ENCODE results near the gene FOXN3. TPM values are rescaled to one million over a fixed set of nuclear protein-coding genes. Genes with fewer than 3 reads are reported as not detected.
"Not testable (repeated sequence)": the region's sequence is repeated elsewhere in the genome, so short reads cannot be mapped to it uniquely, and the experiment has no call there.

Gene FOXN3
- total RNA-seq, 4 donors from 2014 or later: 129 to 213 (median 163) TPM

DNA sequence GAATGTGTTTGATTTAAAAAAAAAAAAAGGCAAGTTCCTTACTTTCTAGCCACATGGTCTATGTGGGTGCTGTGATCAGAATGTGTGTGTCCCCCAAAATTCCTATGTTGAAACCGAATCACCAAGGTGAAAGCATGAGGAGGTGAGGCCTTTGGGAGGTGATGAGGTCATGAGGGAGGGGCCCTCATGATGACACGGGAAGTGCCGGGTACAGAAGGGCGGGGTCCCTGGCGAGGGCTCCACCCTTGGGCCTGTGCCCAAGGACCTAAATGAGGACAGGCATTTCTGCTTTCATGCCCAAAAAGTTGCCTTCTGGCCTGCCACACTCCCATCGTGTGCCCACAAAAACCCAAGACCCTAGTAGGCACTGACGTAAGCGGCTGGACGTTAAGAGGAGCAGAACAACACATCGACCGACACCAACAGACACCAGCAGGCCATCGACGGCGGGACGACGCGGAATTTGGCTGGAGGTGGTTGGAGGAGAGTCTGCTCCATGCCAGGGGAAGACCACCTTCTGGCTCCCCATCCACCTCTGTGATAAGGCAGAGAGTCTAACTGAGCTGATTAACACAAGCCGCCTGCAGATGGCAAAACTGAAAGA, 211.8 kb downstream of the FOXN3 start:
- H3K27ac ChIP-seq: no peak overlapping the region
- no peaks in the 10 kb centered on the region for H3K9me3 ChIP-seq
- no peak overlapping the region for H3K4me3 ChIP-seq
- peaks cover 0 to 8% (median 0%) of the 10 kb centered on the region in 3 donors for H3K36me3 ChIP-seq
- TF ChIP-seq, protein P1, sequence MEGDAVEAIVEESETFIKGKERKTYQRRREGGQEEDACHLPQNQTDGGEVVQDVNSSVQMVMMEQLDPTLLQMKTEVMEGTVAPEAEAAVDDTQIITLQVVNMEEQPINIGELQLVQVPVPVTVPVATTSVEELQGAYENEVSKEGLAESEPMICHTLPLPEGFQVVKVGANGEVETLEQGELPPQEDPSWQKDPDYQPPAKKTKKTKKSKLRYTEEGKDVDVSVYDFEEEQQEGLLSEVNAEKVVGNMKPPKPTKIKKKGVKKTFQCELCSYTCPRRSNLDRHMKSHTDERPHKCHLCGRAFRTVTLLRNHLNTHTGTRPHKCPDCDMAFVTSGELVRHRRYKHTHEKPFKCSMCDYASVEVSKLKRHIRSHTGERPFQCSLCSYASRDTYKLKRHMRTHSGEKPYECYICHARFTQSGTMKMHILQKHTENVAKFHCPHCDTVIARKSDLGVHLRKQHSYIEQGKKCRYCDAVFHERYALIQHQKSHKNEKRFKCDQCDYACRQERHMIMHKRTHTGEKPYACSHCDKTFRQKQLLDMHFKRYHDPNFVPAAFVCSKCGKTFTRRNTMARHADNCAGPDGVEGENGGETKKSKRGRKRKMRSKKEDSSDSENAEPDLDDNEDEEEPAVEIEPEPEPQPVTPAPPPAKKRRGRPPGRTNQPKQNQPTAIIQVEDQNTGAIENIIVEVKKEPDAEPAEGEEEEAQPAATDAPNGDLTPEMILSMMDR (IDR thresholded peaks at IDR 0.05): no peak
- TF ChIP-seq POLR2A (IDR thresholded peaks at IDR 0.05): no peak
- H3K27me3 ChIP-seq: no peaks in the 10 kb centered on the region
- peaks cover 0 to 3% (median 0%) of the 10 kb centered on the region in 4 donors for H3K4me1 ChIP-seq
- DNase-seq: no peak

DNA sequence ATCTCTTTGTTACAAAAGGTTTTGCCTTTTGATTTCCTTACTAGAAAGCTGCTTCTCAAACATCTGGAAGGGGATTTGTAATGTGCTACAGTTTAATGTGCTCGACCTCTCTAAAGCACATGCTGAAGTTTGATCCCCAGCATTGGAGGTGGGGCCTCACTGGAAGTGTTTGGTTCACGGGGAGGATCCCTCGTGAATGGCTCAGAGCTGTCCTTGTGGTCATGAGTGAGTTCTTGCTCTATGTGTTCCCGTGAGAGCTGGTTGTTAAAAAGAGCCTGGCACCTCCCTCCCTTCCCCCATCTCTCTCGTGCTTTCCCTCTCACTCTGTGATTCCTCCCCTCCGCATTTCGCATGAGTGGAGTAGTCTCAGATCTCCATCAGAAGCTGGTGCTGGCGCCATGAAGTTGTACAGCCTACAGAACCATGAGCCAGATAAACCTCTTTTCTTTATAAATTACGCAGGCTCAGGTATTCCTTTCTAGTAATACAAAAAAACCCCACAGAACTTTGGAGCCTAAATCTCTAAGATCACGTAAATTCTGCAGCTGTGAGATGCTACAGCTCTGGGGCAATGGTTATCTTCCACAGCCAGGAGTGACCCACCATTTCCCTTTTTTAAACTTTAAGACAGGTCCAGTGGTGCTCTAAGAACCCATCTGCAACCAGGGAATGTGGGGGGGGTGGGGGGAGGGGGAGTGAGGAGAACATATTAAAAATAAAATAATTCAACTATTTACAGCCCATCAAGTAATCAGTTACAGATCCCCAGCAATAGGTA, 214.4 kb downstream of the FOXN3 start:
- Histone ChIP-seq H3K36me3 (peaks cover 0 to 8% (median 0%) of the 10 kb centered on the region in 3 donors), H3K27ac (no peak overlapping the region), H3K4me1 (no peaks in the 10 kb centered on the region), H3K9me3 (no peaks in the 10 kb centered on the region), H3K27me3 (no peaks in the 10 kb centered on the region), H3K4me3 (no peak overlapping the region)
- no peak for DNase-seq
- TF ChIP-seq, protein P1 (IDR thresholded peaks at IDR 0.05): no peak
- TF ChIP-seq POLR2A (IDR thresholded peaks at IDR 0.05): no peak

DNA sequence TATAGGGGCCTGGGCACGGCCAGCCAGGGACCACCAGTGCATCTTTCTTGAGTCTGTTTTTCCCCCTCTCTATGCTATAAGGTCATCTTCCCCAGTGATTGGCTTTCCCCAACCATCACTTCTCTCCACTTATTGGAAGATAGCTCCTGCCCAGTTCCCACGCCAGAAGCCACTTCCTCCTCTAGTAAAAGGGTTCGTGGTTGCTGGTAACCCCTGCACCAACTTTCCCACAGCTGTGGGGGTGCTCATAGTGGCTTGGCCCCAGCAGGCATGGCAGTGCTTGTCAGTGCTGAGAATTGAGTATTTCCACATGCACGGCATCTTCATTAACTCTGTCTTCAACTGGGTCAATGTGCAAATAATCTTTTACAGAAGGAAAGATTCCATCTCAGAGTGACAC, 215.4 kb downstream of the FOXN3 start:
- Histone ChIP-seq H3K4me1 (no peaks in the 10 kb centered on the region), H3K36me3 (peaks cover 0 to 8% (median 0%) of the 10 kb centered on the region in 3 donors), H3K27me3 (no peaks in the 10 kb centered on the region), H3K27ac (no peak overlapping the region), H3K4me3 (no peak overlapping the region), H3K9me3 (no peaks in the 10 kb centered on the region)
- TF ChIP-seq, protein P1 (IDR thresholded peaks at IDR 0.05): no peak
- TF ChIP-seq POLR2A (IDR thresholded peaks at IDR 0.05): no peak
- no peak for DNase-seq

DNA sequence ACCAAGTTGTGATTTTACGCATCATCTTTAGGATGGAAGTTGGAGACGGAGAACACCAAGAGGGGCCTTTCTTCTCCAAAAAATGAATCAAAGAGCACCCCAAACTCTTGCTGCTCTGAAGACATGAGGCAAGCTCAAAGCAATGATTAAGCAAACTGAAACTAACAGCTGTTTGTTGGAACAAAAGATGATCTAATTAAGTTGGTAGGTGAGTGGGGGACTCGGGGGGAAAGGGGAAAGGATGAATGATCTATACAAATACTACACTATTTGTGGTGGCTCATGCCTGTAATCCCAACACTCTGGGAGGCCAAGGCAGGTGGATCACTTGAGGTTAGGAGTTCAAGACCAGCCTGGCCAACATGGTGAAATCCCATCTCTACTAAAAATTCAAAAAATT, 217.7 kb downstream of the FOXN3 start:
- H3K36me3 ChIP-seq, H3K4me1 ChIP-seq, DNase-seq, H3K27me3 ChIP-seq, H3K4me3 ChIP-seq, H3K27ac ChIP-seq, H3K9me3 ChIP-seq: not testable (repeated sequence)

DNA sequence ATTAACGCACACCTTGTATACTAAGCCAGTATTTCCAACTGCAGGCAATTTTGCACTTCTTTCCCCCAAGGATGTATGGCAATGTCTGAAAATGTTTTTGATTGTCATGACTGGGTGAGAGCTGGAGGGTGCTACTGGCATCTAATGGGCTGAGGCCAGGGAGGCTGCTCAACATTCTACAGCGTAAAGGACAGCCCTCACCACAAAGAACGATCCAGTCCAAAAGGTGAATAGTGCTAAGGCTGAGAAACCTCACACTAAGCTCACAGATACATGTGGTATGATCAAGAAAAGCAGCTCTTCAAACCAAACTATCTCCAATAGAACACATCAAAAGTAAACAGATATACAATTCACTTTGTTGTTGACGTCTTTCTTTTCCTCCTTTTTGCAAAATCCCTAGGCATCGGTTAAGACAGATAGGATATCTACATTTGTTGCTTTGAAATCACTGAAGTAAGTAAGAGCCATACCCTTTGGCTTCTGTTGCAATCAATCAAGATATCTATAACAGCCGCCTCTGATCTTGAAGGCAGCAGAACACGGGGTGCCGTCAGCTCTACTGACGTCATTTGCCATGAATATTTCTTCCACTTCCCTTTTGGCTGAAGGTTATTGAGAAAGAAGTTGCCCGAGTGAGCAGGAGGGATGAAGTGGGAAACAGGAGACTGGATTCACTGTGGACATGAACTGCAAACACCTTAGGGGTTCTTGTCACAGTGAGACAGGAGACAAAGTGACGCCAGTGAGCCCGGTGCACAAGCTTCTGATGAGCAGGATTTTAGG, 218.3 kb downstream of the FOXN3 start:
- H3K4me1 ChIP-seq: no peaks in the 10 kb centered on the region
- no peak for DNase-seq
- no peaks in the 10 kb centered on the region for H3K27me3 ChIP-seq
- no peaks in the 10 kb centered on the region for H3K36me3 ChIP-seq
- no peak overlapping the region for H3K4me3 ChIP-seq
- H3K9me3 ChIP-seq: no peaks in the 10 kb centered on the region
- no peak for TF ChIP-seq POLR2A (IDR thresholded peaks at IDR 0.05)
- TF ChIP-seq, protein P1 (IDR thresholded peaks at IDR 0.05): no peak
- no peak overlapping the region for H3K27ac ChIP-seq

DNA sequence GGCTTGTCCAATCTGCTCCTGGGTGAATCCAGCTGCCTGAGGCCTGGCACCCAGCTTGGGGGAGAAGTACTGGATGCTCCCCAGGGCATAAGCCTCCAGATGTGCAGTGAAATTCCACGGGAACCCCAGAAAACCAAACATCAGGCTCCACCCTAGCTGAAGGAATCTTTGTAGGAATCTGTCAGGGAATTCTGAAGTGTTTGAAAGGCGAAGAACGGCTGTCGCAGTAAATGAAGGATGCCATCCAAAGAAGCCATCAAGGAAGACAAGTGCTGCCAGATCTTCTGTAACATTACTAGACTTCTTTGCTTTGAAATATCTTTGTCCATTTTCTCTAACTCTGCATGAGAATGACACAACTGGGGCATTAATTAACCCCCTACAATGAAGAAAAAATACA, 219.4 kb downstream of the FOXN3 start:
- H3K27me3 ChIP-seq: no peaks in the 10 kb centered on the region
- no peak for DNase-seq
- no peak for TF ChIP-seq POLR2A (IDR thresholded peaks at IDR 0.05)
- TF ChIP-seq, protein P1 (IDR thresholded peaks at IDR 0.05): no peak
- no peaks in the 10 kb centered on the region for H3K36me3 ChIP-seq
- H3K4me1 ChIP-seq: no peaks in the 10 kb centered on the region
- H3K9me3 ChIP-seq: no peaks in the 10 kb centered on the region
- no peak overlapping the region for H3K4me3 ChIP-seq
- no peak overlapping the region for H3K27ac ChIP-seq
